UCSD-AML1 (cell line): ENCODE results near the gene ADCY9.

Experiments
- DNase-seq: peaks from one replicate; lab custom pipeline; 2025; ENCODE audit not compliant: unreplicated experiment; lab: John Stamatoyannopoulos, UW

The ADCY9 gene

DNA sequence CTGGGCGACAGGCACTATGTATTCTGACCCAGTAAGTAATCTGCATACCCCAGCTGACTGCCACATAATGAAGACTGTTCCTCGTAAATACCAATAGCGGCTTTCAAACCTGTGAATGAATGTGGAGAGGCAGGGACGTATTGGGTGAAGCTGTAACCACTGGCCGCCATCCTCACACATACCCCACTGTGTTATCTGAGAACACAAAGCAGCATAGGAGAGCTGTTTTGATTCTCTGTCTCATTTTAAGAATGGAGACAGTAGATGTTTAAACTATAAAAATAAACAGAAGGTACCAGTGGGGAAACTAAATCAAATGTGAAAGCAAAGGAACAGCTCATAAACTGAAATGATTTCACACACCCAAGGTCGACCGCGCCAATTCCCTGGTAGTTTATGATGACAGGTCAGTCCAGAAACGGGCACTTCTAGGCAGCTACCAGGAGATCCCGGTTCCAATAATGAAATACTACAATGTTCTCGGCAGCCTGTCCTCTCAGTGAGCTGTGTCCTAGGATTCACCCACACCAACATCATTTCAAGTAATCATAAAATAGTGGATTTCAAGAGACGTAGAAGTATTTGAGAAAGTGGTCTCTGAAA lies 109.7 kb downstream of the ADCY9 start:
- DNase-seq: no peak

DNA sequence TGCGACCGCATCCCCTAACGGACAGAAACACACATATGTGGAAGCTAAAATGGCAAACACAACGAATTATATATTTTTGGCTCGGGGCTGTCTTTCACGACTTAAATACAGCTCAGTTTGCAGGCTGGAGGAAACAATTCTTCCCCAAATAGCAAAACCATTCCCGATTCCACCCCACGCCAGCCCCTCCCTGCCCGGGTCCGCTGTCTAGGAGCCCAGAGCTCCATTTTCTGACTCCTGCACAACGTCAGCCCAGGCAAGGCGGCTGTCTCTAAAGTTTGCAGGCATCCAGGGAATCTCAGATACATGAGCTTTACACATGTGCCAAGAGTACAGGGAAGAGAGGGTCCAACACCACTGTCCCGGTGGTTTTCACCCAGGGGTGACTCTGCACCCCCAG lies 110.5 kb downstream of the ADCY9 start:
- no peak for DNase-seq

DNA sequence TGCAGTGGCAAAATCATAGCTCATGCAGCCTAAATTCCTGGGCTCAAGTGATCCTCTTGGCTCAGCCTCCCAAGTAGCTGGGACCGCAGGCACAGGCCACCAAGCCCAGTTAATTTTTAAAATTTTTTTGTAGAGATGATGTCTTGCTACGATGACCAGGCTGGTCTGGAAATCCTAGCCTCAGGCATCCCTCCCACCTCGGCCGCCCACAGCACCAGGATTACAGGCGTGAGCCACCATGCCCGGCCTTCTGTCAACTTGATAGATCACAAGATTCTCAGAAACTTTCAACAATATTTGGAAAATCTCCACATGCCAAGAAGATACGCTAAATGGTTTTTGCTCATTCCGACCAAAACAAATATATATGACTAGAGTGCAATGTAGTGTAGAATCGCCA lies 111.0 kb downstream of the ADCY9 start:
- no peak for DNase-seq

DNA sequence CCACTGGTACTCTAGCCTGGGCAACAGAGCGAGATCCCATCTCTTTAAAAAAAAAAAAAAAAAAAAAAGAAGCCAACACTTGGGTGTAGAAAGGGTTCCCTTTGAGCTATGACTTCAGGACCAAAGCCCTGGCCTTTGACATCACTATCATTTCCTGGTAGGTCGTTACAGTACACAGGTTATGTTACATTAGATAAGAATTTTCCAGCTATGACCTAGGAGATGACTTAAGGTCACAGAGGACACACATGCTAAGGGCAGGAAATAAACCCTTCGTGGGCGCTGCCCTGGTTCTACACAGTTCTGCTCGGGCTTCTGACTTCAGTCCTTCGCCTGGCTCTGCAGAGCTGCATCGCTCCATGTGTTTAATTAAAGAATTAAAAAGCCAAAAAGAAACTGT lies 112.0 kb downstream of the ADCY9 start:
- no peak for DNase-seq

DNA sequence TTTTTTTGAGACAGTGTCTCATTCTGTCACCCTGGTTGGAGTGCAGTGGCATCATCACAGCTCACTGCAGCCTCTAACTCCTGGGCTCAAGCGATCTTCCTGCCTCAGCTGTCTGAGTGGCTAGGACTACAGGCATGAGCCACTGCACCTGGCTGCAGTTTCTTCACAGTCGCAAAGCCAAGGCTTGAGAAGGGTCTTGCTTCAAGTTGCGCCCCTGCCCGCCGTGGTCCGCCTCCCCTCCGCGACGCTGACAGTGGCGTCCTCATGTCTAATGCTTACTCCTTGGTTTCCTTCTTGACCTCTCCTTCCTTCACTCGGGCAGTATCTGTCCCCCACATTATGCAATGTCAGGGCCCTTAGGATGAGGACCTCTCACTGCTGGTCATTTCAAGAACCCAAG lies 112.7 kb downstream of the ADCY9 start:
- DNase-seq: no peak

DNA sequence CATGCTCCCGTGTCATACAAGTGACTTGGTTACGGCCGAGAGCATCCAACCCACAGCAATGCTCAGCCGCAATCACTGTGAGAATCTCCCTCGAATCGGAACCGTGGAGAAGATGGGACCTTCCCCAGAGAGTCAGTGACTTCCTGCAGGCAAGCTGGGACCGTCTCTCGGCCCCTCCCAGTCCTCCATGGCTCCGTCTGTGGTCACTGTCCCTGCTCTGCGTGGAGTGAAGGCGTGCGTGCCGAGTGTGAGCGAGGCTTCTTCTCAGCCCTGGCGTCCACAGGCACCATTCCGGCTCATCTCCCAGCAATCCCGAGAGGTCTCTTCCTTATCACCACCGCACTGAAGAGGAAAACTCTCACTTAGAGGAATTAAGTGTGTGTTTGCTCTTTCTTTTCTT lies 113.1 kb downstream of the ADCY9 start:
- DNase-seq: no peak

DNA sequence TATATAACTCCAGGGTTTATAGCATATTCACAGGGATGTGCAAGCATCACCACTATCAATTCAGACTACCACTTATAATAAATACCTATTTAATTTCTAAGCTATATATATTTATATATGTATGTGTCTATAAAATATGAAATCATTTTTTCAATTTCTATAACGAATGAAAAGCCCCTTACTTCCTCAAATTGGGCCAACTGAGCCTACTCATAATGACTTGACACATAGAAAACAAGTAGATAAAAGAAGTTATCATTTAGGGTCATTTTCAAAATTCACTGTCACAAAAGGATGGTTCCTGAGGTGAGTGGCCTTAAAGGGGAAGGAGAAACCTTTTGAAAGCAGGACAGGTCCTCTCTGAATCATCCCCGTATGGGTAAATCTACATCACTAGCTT lies 114.1 kb downstream of the ADCY9 start:
- DNase-seq: no peak

DNA sequence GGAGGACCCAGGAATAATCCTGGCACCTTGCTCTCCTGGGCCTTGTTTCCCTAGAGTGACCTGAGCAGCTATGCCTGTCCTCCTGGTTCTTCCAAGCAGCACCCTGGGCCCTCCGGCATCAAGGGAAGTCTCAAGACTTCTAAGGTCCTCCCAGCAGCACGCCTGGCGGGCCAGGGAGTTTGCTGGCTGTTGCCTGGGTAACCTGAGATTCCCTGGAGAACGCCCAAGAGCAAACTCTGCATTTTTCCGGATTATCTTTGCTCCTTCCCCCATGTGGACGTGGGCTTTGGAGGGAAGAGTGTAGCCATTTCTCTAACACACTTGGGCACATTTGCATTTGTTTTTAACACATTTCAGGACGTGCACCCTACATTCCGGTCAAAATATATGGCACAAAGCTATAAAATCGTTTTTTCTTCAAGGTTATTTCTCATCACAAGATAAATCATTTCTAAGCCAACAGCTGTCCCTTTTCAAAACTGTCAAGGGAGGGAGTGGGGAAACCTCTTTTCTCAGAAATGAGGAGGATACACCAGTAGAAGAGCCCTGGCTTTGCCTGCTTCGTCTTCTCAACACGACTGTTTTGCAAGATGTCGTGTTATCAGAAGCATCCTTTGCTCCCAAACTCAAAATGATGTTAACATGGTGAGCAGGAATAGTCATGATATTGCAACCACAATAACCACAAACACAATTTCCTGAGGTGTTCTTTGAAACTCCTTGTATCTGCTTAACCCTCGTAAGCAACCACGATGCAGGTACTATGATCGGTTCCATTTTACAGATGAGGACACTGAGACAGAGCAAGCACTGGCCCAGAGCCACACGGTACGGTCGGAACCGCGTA lies 116.5 kb downstream of the ADCY9 start:
- no peak for DNase-seq

DNA sequence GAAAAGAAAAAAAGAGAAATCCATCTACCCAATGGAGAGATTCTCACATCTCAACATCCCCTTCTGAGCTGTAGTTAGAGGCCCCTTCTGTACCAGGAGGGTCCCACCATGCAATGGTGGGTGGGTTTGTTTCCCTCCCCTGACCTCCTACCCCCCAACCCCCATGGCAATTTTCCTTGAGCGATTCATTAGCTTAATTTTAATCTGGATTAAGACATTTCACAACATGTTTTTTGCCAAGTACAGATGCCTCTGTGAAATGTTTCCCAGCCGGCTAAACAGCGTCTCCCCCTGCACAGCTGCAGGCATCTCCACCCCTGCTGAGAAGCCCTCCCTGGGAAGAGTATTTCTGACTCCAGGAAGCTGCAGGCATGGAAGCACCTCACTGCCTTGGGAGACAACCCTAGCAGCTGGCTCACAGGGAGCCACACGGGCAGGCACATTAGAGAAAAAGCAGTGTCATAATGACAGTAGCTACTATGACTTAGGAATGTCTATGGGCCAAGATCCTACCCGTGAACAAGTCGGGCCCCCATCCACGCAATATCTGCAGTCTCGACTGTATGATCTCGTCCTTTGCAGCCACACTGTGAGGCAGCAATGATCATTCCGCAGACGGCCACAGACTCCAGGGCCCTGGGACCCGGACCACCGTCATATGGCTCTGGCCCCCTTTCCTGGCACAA lies 117.3 kb downstream of the ADCY9 start:
- no peak for DNase-seq

DNA sequence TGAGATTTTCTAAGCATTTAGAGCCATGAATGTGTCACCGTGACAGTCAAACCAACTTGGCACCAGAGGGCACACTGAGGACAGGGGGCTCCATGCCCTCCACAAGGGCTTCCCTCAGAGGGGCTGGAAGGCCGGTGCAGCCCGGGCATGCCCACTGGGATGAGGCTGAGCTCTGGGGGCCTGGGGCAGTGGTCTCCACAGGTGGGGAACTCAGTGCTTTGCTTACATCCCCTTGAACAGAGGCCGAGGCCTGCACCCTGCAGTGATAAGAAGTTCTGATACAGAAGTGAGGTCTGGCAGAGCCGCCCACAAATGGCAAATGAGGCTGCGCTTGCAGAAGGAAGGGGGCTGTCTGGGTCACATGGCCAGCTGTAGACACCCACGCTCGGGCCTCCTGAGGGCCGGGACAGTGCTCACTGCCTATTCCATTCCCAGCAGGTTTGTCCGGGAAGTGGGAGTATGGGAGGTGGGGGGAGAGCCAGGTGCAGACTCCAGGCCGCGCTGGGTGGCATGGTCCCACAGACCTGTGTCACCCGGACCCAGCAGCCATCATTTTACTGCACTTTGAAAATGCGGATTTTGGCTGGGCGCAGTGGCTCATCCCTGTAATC lies 118.9 kb downstream of the ADCY9 start:
- no peak for DNase-seq

DNA sequence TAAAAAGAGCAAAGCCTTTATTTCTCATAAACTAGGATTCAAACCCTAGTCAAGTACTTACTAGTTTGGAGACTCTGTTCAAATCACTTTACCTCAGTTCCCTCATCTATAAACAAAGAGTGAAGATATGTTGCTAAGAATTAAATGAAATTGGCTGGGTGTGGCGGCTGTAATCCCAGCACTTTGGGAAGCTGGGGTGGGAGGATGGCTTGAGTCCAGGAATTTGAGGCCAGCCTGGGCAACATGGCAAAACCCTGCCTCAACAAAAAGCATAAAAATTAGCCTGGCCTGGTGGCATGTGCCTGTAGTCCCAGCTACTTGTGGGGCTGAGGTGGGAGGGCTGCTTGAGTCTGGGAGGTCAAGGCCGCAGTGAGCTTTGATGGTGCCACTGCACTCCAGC lies 121.2 kb downstream of the ADCY9 start:
- DNase-seq: no peak

DNA sequence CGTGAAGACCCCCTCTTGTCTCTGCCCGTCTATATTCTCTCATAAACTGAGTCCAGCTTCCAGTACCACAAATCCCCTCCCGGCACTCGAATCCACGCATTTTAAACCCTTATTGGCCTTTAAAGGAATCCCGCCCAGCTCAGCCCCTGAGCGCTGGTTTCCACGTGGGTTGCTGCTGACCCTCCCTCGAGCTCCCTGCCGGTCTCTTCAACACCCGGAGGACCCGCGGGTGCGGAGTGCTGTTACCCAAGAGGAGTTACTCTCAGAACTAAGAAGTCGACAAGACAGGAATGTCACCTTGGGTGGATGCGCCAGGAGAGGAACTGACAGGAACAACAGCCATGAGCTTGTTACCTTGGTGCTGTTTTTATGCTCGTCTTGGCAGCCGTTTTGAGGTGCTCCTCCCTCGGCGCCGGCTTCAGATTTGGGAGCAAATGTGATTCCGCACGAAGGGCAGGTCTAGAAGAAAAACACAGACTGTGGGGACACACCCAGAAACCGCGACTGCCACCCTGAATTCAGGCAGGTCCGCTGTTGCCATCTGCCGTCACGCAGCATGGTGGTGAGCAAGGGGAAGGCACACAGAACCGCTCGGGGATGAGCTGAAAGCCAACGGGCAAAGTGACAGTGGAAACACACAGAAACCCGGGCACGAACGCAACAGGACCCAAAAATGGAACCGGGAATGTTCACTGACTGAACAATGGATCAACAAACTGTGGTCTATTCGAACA lies 123.0 kb downstream of the ADCY9 start:
- DNase-seq: no peak

DNA sequence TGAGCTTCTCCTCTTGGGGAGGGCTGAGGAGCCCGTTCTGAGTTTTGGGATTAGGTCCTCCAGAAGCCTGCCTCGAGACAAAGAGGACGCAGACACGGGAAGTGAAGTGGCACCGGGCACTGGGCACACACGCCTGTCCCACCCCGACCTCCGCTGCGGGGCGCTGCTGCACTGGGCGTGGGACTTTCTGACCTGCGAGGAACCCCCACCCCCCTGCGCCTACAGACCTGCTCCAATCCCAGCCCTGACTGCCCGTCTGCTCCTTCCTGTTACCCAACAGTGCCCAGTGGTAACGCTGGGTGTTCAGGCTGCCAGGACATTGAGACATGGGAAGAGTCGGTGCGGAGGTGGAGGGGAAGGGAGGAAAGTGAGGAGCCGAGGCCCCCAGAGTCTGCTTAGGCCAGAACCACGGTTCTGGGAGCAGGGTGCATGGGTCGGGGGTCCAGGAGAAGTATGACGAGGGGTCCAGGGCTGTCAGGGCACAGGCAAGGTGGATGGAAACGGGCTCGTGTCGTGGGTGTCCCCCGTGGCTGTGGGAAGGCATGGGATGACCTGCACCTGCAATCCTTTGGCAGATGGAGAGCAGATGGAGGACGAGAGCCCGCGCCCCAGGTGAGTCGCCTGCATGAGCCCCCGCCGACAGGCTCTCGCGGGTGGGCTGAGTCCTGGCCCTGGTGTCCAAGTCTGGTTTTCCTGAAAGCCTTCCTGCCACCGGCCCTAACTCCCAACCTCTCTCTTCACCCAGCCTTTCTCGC lies 123.8 kb downstream of the ADCY9 start:
- DNase-seq: no peak

DNA sequence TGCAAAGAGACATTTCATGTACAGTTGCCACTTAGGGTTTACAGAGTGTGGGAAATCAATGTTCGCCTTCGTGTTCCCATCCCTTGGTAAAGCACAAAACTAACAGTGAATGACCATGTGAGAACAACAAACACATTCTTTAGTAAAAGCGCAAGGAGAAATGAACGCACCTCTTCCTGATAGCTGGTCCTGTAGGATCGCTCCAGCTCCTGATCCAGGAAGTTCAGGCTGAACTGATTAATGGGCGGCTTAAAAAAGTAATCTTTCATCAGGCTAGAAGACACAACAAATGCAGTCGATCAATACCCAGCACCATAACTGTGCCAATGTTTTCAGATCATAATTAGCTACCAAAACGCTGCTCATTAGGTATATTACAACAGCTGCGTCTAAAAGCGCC lies 127.4 kb downstream of the ADCY9 start:
- no peak for DNase-seq

DNA sequence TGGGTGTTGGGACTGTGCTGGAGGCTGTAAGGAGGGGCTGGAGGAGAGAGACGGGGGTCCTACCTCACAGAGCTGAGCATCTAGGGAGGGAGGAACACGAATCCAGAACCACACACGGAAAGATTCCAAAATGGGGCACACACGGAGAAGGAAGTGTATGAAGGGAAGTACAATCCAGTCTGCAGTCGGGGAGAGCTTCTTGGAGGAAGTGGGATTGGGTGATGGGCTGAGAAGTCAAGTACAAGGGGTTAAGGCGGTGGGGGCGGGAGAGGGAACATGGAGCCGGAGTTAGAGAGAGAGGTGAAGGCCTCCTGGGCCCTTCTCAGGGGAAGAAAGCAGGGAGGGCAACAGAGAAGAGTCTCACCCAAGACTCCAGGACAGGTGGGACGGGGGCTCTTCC lies 128.2 kb downstream of the ADCY9 start:
- DNase-seq: no peak

DNA sequence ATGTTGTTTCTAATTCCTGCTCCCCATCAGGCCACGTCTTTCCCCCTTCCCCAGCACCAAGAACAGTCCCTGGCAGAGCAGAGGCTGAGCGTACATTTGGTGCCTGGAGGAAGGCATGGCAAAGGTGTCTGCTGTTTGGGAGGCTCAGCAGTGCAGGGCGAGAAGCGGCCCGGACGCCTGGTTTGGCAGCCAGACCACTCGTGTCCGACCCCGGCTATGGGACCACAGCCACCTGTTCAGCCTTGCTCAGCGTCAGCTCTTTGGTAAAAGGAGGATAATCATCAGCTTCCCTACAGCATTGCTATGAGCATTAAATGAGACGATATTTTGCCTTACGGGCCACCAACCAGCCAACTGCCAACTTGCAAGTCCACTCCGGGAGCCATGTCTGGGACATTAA lies 129.0 kb downstream of the ADCY9 start:
- no peak for DNase-seq

DNA sequence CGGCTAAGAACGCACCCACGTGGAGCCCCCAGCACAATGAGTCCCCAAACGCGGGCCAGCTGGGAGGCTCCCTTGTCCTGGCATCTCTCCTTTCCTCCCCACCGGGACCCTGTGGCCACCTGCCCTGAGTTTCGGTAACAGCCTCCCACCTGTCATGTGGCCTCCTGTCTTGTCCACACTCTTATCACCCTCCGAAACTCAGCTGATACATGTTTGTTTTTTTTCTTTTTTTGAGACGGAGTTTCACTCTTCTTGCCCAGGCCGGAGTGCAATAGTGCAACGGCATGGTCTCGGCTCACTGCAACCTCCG lies 130.1 kb downstream of the ADCY9 start:
- DNase-seq: no peak

DNA sequence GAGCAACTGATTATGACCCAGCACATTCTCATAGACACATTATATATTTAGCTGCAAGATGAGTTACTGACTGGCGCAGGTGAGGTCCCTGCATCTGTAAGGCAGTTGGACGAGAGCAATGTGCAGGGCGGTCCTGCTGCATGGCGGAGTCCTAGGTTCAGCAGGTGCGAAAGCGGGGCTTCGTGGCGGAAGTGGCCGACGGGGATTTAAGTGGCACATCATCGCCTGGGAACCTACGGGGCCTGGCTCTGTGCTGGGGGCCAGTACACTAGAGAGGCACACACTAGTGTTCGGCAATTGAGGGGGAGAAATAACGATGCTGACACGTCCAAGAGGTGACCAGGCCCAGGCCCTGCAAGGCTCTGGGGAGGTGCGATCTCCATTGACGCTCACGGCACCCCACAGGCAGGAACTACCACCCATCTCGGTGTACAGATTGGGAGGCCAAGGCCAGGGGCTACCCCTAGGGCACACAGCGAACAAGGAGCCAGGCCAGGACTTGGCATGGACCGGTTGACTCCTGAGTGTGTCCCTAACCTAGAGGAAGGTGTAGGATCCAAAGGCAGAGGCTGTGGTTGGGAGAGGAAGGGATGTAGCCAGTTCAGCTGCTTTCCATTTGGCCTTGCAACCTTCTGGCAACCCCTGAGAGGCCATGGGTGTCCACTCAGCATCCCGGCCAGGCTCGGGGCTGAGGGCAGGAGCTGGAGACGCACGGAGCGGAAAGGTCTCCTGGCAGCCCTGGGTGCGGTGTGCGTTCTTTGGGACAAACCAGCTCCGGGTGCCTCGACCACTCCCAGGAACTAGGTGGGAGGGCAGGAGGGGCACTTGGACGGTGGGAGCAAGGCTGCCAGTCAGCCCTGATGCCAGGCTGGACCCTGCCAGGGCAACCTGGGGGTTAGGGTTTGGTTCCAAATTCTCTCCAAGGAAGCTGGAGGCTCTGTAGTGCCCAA lies 131.9 kb downstream of the ADCY9 start:
- no peak for DNase-seq

DNA sequence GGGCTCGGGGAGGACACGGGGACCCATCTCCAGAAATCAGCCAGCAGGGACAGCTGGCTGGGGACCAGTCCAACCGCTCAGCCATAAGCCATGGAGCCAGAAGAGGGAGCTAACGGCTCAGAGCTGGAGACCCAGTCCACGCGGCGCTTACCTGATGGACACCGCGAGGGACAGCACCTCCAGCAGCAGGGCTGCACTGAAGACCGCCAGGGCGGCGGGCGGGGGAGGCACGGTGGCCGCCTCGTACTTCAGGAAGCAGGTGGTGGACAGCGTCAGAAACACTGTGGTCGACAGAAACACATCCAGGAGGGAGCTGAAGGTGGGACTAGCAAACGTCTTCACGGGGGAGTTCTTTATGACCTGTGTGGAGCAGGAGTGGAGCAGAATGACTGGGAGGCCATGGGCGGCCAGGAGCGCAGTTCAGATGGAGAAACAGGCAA lies 133.1 kb downstream of the ADCY9 start:
- DNase-seq: peak; percentile 49
